A549 (cell line): ENCODE measurements around the gene NRXN2.

Experiments used
- CTCF ChIP-seq: fragments of >200 bp; sonication (Bioruptor Twin); formaldehyde crosslinking; IDR thresholded peaks from 3 replicates; pipeline ENCODE4 v1.5.1; 2016
- EP300 ChIP-seq, 2 experiments: fragments of >200 bp; sonication (Bioruptor Twin); formaldehyde crosslinking; IDR thresholded peaks; 2 replicates in 1 of 2; 3 replicates in 1 of 2; pipeline ENCODE4 v1.6.1; 2016 to 2017
- GATA3 ChIP-seq: IDR thresholded peaks from 2 replicates; pipeline ENCODE4 v1.6.1; 2012; ENCODE audit warnings: borderline replicate concordance
- POLR2A ChIP-seq: IDR thresholded peaks from 2 replicates; pipeline ENCODE4 v1.6.1; 2012; ENCODE audit warnings: mild to moderate bottlenecking, low read length
- RNF2 ChIP-seq: fragments of 200-600 bp; sonication (generic); IDR thresholded peaks from 2 replicates; pipeline ENCODE4 v1.6.1; 2016; ENCODE audit warnings: low read depth, mild to moderate bottlenecking, antibody characterized with exemption, moderate library complexity, borderline replicate concordance

DNA sequence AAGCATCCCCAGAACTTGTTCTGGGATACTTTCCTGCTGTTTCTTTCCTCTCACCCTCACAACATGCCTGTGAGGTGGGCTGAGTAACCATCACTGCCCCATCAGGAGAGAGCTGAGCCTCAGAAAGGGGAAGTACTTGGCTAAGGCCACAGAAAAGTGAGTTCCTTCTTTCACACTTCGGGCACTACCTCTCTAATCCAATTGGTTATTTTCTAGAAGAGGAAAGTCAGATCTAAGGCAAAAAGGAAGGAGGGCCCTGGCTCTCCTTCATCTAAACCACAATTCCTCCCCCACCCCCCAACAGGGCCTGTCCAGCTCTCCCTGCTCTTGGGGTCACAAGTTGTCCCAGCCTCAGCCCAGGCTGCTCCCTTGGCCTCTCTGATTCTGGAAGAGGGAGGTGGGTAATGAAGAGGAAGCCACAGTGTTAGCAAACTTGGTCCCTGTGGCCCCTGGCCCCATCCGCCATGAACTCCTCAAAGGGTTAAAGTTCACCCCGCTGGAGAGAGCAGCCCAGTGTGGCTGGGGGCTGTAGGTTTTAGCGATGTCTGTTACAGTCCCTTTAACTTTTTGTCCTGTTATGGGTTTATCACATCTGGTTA lies 98.0 kb downstream of the NRXN2 start:
- TF ChIP-seq POLR2A (no peak), GATA3 (no peak), RNF2 (no peak), EP300 (IDR thresholded peaks at IDR 0.05) (no peak), CTCF (no peak)
